ENCODE results near the gene SSUH2. TPM values are rescaled to one million over a fixed set of nuclear protein-coding genes. Genes with fewer than 3 reads are reported as not detected.
A peak's percentile ranks its signal among the peaks of the same experiment; 100 is the strongest.

SSUH2 gene
- total and polyA plus RNA-seq, 12 donors: 0.78 to 6.1 (median 1.7) TPM

DNA sequence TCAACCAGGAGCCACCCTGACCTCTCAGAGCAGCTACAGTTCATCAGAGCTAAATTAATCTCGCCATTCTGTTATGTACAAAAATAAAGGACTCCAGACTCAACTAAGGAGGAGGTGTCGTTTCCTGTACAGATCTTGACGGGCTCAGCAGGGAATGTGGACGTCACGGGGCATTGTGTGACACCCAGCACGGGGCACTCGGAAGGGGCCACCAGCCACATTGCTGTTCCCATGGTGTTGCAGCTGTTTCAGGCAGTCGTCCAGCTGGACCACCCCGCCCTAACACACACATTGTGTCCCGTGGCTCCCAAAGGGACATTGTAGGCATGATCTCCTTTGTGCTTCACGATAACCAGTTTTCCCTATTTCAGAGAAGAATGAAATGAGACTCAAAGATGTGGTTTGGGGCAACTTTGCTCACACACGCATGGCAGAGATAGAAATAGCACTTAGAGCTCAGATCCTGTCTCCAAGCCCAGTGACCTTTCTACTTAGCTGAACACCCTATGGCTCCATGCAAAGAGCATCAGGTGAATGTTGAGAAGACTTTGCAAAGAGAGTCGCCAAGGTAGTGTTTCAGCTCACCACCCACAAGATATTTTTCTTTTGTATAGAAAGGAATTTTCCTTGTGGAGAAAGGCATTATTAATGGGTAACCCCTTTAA is 5.5 kb downstream of the SSUH2 start:
- DNase-seq: peak; percentile 37 to 78
- Histone ChIP-seq H3K27me3 (peaks cover 0 to 7% (median 0%) of the 10 kb centered on the region in 7 donors), H3K9me3 (peaks cover 0 to 6% (median 0%) of the 10 kb centered on the region in 11 donors), H3K36me3 (no peaks in the 10 kb centered on the region), H3K27ac (peak overlapping the region in 4 of 10 donors; percentile 5 to 75 (median 56)), H3K4me1 (peaks cover 0 to 28% (median 0%) of the 10 kb centered on the region in 9 donors), H3K4me3 (no peak overlapping the region)
- WGBS, 2 donors: 52 to 67% methylated on average over 13 of the region's 13 CpGs
- intact Hi-C loops (cut with DNase I): no loop called here
- ATAC-seq: peak; percentile 58 to 90 (median 86)
- no peak for TF ChIP-seq CTCF (IDR thresholded peaks at IDR 0.05)

DNA sequence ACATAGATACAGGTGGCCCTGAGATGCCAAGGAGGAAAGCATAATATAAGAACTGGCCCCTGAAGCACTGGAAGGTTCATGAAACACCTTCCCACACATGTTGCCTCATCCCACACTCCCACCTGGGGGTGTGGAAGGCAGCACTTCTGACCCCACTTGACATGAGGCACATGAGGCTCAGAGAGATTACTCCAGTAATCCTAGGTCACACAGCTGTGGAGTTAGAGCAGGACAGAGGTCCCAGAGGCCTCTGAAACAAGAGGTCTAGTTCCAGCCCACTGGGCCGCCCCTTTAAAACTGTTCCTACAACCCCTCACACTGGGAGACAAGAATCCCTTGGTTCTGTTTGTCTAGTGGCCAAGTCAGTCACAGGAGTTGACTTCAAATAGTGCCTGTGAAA is 7.2 kb downstream of the SSUH2 start:
- 96 to 97% methylated on average over 1 of the region's 1 CpG for WGBS, 2 donors
- no peak for ATAC-seq
- intact Hi-C loops (cut with DNase I): no loop called here
- Histone ChIP-seq H3K4me1 (peaks cover 0 to 28% (median 0%) of the 10 kb centered on the region in 9 donors), H3K27me3 (no peaks in the 10 kb centered on the region), H3K4me3 (no peak overlapping the region), H3K36me3 (no peaks in the 10 kb centered on the region), H3K9me3 (peaks cover 0 to 6% (median 0%) of the 10 kb centered on the region in 11 donors), H3K27ac (peak overlapping the region in 3 of 10 donors; percentile 46 to 75 (median 62))
- DNase-seq: no peak
- TF ChIP-seq CTCF (IDR thresholded peaks at IDR 0.05): no peak

DNA sequence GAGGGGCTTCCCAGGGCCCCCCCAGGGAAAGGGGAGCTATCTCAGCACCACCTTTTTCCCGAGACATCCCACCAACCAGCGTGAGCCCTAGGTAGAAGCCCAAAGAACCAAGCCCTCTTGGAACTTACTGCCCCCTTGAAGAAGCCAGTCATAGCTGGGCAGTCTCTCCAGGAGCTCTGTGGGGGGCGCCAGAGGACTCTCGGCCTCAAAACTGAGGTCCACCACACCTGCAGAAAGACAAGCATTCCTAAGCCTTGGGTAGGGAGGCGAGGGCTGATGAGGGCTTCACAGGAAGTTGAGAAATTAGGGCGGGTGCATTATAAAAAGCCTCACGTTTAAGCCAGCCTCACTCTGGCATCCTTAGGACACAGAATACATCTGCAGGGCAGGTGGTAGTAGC is 9.0 kb downstream of the SSUH2 start:
- no peak for TF ChIP-seq CTCF (IDR thresholded peaks at IDR 0.05)
- Histone ChIP-seq H3K9me3 (peaks cover 0 to 6% (median 0%) of the 10 kb centered on the region in 11 donors), H3K4me3 (no peak overlapping the region), H3K27me3 (no peaks in the 10 kb centered on the region), H3K4me1 (peaks cover 0 to 38% (median 0%) of the 10 kb centered on the region in 9 donors), H3K27ac (no peak overlapping the region), H3K36me3 (no peaks in the 10 kb centered on the region)
- intact Hi-C loops (cut with DNase I): no loop called here
- no peak for ATAC-seq
- DNase-seq: no peak
- WGBS, 2 donors: 81 to 84% methylated on average over 7 of the region's 7 CpGs

DNA sequence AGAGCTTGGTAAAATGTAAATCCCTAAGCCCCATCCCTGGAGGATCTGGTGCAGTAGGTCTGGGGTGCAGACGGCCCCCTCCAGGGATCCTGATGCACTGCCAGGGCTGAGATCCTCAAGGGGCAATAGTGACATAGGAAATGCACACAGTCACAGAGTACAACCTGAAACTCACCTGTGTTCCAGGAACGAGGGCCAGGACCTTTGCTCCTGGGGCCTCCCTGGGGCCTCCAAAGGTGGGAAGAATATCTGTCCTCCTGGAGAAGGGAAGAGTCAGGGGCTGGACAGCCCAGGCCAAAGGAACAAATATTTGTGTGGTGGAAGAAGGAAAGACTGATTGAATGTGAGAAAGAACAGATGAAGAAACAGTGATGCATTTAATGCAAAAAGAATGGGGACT is 9.5 kb downstream of the SSUH2 start:
- no peaks in the 10 kb centered on the region for H3K27me3 ChIP-seq
- H3K4me3 ChIP-seq: no peak overlapping the region
- H3K9me3 ChIP-seq: peaks cover 0 to 6% (median 0%) of the 10 kb centered on the region in 11 donors
- no peak for TF ChIP-seq CTCF (IDR thresholded peaks at IDR 0.05)
- intact Hi-C loops (cut with DNase I): no loop called here
- no peak for ATAC-seq
- no peak overlapping the region for H3K27ac ChIP-seq
- H3K4me1 ChIP-seq: peaks cover 0 to 38% (median 0%) of the 10 kb centered on the region in 9 donors
- no peaks in the 10 kb centered on the region for H3K36me3 ChIP-seq
- WGBS, 2 donors: 88 to 89% methylated on average over 2 of the region's 2 CpGs
- no peak for DNase-seq

All from heart right ventricle (tissue), 16 donors.